HEK293 (cell line): ENCODE measurements around the gene KIF4A.
A peak's percentile ranks its signal among the peaks of the same experiment; 100 is the strongest.

Experiments
- CTCF ChIA-PET: fragments of 350-600 bp; formaldehyde crosslinking; extraction: SDS; loops from one replicate; lab custom pipeline; 2021; ENCODE audit warnings: antibody characterized with exemption; lab: Yijun Ruan, JAX
- POLR2A ChIA-PET: fragments of 300-600 bp; formaldehyde crosslinking; extraction: SDS; loops from one replicate; lab custom pipeline; 2020; ENCODE audit warnings: antibody characterized with exemption, inconsistent platforms; lab: Yijun Ruan, JAX
- H3K27ac ChIP-seq: fragments of 200-500 bp; sonication (Bioruptor generic); 2 replicates; pipeline ENCODE4 v1.5.1; 2014; ENCODE audit warnings: low read depth, low read length, control low read depth, inconsistent platforms; ENCODE audit errors: extremely low read depth
- H3K36me3 ChIP-seq, 2 experiments: fragments of 200-500 bp in 1 of 2; sonication (Bioruptor generic) in 1 of 2; 1 replicate in 1 of 2; 2 replicates in 1 of 2; pipeline ENCODE4 v1.5.1; 2014 to 2017; ENCODE audit warnings: inconsistent platforms in 2 of 2, low read length in 2 of 2; ENCODE audit not compliant: control insufficient read depth in 2 of 2, insufficient read depth in 1 of 2
- H3K4me1 ChIP-seq: fragments of 200-500 bp; sonication (Bioruptor generic); 2 replicates; pipeline ENCODE4 v1.5.1; 2014; ENCODE audit warnings: mild to moderate bottlenecking, low read length, inconsistent platforms; ENCODE audit not compliant: control insufficient read depth, insufficient read depth
- H3K4me3 ChIP-seq: 2 replicates; pipeline ENCODE4 v1.5.1; 2011; ENCODE audit warnings: low read depth, mild to moderate bottlenecking, control low read depth, low read length, moderate library complexity
- H3K9me3 ChIP-seq: fragments of 200-500 bp; sonication (Bioruptor generic); 2 replicates; pipeline ENCODE4 v1.5.1; 2014; ENCODE audit warnings: low read depth, low read length, inconsistent platforms; ENCODE audit not compliant: control insufficient read depth, insufficient read depth
- BCL11B ChIP-seq: fragments of 450-650 bp; formaldehyde crosslinking; IDR thresholded peaks from 2 replicates; pipeline ENCODE4 v1.5.1; 2016; ENCODE audit warnings: low read depth, missing biosample characterization, missing genetic modification characterization
- IKZF3 ChIP-seq: fragments of 450-650 bp; IDR thresholded peaks from 2 replicates; pipeline ENCODE4 v1.5.0; 2018; ENCODE audit warnings: missing biosample characterization, mild to moderate bottlenecking, missing genetic modification characterization, moderate library complexity
- KLF1 ChIP-seq: fragments of 450-650 bp; formaldehyde crosslinking; IDR thresholded peaks from 2 replicates; pipeline ENCODE4 v1.5.1; 2016; ENCODE audit warnings: missing biosample characterization, missing genetic modification characterization
- MYNN ChIP-seq: fragments of 450-650 bp; formaldehyde crosslinking; IDR thresholded peaks from 2 replicates; pipeline ENCODE4 v1.5.1; 2016; ENCODE audit warnings: missing biosample characterization, missing genetic modification characterization, borderline replicate concordance
- SCRT1 ChIP-seq: fragments of 450-650 bp; formaldehyde crosslinking; IDR thresholded peaks from 2 replicates; pipeline ENCODE4 v1.5.1; 2016; ENCODE audit warnings: missing biosample characterization, missing genetic modification characterization, borderline replicate concordance
- SETDB1 ChIP-seq: IDR thresholded peaks from one replicate; pipeline ENCODE4 v1.6.1; 2017; ENCODE audit warnings: mild to moderate bottlenecking, low read length, moderate library complexity, mixed read lengths; ENCODE audit not compliant: insufficient read length
- ZFP3 ChIP-seq: fragments of 450-650 bp; formaldehyde crosslinking; IDR thresholded peaks from 2 replicates; pipeline ENCODE4 v1.5.1; 2016; ENCODE audit warnings: low read depth, missing biosample characterization, missing genetic modification characterization
- ZNF157 ChIP-seq: fragments of 450-650 bp; formaldehyde crosslinking; IDR thresholded peaks from 2 replicates; pipeline ENCODE4 v1.5.1; 2016; ENCODE audit warnings: missing biosample characterization, missing genetic modification characterization
- ZNF202 ChIP-seq: fragments of 450-650 bp; formaldehyde crosslinking; IDR thresholded peaks from 2 replicates; pipeline ENCODE4 v1.5.1; 2016; ENCODE audit warnings: missing biosample characterization, missing genetic modification characterization, borderline replicate concordance
- ZNF221 ChIP-seq: fragments of 450-650 bp; formaldehyde crosslinking; IDR thresholded peaks from 2 replicates; pipeline ENCODE4 v1.5.1; 2017; ENCODE audit warnings: missing biosample characterization, missing genetic modification characterization, borderline replicate concordance
- ZNF354C ChIP-seq: fragments of 450-650 bp; formaldehyde crosslinking; IDR thresholded peaks from 2 replicates; pipeline ENCODE4 v1.5.1; 2016; ENCODE audit warnings: missing biosample characterization, missing genetic modification characterization, low read depth, borderline replicate concordance
- ZNF449 ChIP-seq: fragments of 450-650 bp; formaldehyde crosslinking; IDR thresholded peaks from 2 replicates; pipeline ENCODE4 v1.5.1; 2017; ENCODE audit warnings: missing biosample characterization, mild to moderate bottlenecking, missing genetic modification characterization, moderate library complexity
- ZNF660 ChIP-seq: fragments of 450-650 bp; IDR thresholded peaks from 2 replicates; pipeline ENCODE4 v1.5.1; 2018; ENCODE audit warnings: missing biosample characterization, mild to moderate bottlenecking, missing genetic modification characterization
- ZSCAN30 ChIP-seq: fragments of 450-650 bp; IDR thresholded peaks from 2 replicates; pipeline ENCODE4 v1.5.1; 2018; ENCODE audit warnings: missing biosample characterization, mild to moderate bottlenecking, missing genetic modification characterization, moderate library complexity
- TF ChIP-seq, protein P1 (sequence below): fragments of 450-650 bp; formaldehyde crosslinking; IDR thresholded peaks from 2 replicates; pipeline ENCODE4 v1.5.1; 2016; ENCODE audit warnings: missing biosample characterization, missing genetic modification characterization
- TF ChIP-seq, protein P2 (sequence below): fragments of 450-650 bp; formaldehyde crosslinking; IDR thresholded peaks from 2 replicates; pipeline ENCODE4 v1.5.1; 2016; ENCODE audit warnings: missing biosample characterization, missing genetic modification characterization
- TF ChIP-seq, protein P3 (sequence below): fragments of 450-650 bp; formaldehyde crosslinking; IDR thresholded peaks from 2 replicates; pipeline ENCODE4 v1.5.1; 2016; ENCODE audit warnings: missing biosample characterization, missing genetic modification characterization, low read depth
- TF ChIP-seq, protein P4 (sequence below): fragments of 450-650 bp; formaldehyde crosslinking; IDR thresholded peaks from 2 replicates; pipeline ENCODE4 v1.5.1; 2016; ENCODE audit warnings: missing biosample characterization, missing genetic modification characterization

The KIF4A gene

GRCh38 chrX:70254909-70255308, 35.0 kb upstream of the KIF4A start (continued):
- TF ChIP-seq, protein P1, sequence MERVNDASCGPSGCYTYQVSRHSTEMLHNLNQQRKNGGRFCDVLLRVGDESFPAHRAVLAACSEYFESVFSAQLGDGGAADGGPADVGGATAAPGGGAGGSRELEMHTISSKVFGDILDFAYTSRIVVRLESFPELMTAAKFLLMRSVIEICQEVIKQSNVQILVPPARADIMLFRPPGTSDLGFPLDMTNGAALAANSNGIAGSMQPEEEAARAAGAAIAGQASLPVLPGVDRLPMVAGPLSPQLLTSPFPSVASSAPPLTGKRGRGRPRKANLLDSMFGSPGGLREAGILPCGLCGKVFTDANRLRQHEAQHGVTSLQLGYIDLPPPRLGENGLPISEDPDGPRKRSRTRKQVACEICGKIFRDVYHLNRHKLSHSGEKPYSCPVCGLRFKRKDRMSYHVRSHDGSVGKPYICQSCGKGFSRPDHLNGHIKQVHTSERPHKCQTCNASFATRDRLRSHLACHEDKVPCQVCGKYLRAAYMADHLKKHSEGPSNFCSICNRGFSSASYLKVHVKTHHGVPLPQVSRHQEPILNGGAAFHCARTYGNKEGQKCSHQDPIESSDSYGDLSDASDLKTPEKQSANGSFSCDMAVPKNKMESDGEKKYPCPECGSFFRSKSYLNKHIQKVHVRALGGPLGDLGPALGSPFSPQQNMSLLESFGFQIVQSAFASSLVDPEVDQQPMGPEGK (tag by site-specific recombination), result no peak
- TF ChIP-seq ZNF449 (tag by site-specific recombination), result no peak
- no peak for TF ChIP-seq IKZF3
- TF ChIP-seq MYNN (tag by site-specific recombination), result no peak
- TF ChIP-seq BCL11B (tag by site-specific recombination), result no peak

GRCh38 chrX:70255452-70255851, 34.5 kb upstream of the KIF4A start:
- ChIA-PET CTCF (no interaction called here), POLR2A (no interaction called here)
- TF ChIP-seq, protein P2, sequence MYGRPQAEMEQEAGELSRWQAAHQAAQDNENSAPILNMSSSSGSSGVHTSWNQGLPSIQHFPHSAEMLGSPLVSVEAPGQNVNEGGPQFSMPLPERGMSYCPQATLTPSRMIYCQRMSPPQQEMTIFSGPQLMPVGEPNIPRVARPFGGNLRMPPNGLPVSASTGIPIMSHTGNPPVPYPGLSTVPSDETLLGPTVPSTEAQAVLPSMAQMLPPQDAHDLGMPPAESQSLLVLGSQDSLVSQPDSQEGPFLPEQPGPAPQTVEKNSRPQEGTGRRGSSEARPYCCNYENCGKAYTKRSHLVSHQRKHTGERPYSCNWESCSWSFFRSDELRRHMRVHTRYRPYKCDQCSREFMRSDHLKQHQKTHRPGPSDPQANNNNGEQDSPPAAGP (tag by site-specific recombination), result no peak
- no peak for TF ChIP-seq ZNF157 (tag by site-specific recombination)
- no peak for TF ChIP-seq ZNF202 (tag by site-specific recombination)
- no peak for TF ChIP-seq ZNF354C
- TF ChIP-seq, protein P3, sequence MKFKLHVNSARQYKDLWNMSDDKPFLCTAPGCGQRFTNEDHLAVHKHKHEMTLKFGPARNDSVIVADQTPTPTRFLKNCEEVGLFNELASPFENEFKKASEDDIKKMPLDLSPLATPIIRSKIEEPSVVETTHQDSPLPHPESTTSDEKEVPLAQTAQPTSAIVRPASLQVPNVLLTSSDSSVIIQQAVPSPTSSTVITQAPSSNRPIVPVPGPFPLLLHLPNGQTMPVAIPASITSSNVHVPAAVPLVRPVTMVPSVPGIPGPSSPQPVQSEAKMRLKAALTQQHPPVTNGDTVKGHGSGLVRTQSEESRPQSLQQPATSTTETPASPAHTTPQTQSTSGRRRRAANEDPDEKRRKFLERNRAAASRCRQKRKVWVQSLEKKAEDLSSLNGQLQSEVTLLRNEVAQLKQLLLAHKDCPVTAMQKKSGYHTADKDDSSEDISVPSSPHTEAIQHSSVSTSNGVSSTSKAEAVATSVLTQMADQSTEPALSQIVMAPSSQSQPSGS, result no peak
- no peak for TF ChIP-seq ZSCAN30 (tag by site-specific recombination)
- TF ChIP-seq, protein P4, sequence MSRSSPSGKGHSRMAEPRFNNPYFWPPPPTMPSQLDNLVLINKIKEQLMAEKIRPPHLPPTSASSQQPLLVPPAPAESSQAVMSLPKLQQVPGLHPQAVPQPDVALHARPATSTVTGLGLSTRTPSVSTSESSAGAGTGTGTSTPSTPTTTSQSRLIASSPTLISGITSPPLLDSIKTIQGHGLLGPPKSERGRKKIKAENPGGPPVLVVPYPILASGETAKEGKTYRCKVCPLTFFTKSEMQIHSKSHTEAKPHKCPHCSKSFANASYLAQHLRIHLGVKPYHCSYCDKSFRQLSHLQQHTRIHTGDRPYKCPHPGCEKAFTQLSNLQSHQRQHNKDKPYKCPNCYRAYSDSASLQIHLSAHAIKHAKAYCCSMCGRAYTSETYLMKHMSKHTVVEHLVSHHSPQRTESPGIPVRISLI, result no peak

DNA sequence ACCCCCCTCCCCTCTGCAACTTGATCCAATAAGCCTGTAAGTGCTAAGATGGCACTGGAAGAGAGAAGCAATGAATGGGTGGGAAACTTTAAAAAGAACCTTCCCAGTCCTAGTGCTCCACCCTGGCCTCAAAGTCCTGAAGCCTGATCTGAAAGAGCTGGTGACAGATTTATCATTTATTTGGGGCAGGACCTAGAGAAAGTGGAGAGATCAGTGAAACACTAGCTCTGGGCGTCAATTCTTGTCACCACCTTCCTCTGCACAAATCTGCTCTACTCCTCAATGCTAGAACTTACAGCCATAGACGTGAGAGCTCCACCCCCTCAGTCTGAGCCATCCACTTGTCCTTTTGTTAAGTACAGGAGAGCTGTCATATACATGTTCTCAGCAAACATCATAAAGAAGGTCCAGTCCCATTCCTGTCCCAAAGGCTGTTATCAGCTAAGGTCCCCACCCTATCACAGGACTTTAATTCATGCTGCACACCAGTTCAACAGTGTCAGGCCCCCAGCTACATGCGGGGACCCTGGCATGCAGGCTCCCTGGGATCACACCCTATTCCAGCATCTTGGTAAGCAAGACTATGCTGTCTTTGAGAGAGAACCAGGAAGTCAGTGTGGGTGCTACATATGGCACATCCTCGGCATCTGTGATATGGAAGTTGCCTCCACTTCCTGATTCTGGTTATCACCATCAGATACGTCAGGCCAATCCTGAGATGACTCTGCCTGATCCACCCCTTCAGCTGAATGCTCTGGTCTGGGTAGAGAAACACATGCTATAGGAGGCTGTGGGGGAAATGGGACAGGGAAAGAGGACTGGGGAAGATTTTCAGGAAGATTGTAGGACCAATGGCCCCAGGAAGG, 32.2 kb upstream of the KIF4A start:
- Histone ChIP-seq H3K4me1 (no peaks in the 10 kb centered on the region), H3K9me3 (no peaks in the 10 kb centered on the region; the same call in none of the 2 replicates), H3K4me3 (no peak overlapping the region), H3K27ac (no peak overlapping the region), H3K36me3 (no peaks in the 10 kb centered on the region)
- ChIA-PET CTCF (interaction anchor here (0.6 to 1.3 kb wide), 5 partner anchors 34 to 125 kb away, joined by 3 to 4 read pairs (median 3); no protein-coding TSS in a partner anchor), POLR2A (no interaction called here)
- TF ChIP-seq ZNF660, result no peak
- no peak for TF ChIP-seq ZFP3 (tag by site-specific recombination)
- peak; percentile 87 for TF ChIP-seq KLF1 (tag by site-specific recombination)
- TF ChIP-seq SCRT1 (tag by site-specific recombination), result no peak
- no peak for TF ChIP-seq ZNF221
- TF ChIP-seq SETDB1, result no peak
- TF ChIP-seq, all 188 proteins: peak for 1

More at GRCh38 chrX:70255452-70255851, 34.5 kb upstream of the KIF4A start:
- no peaks in the 10 kb centered on the region for H3K4me1 ChIP-seq
- no peaks in the 10 kb centered on the region for H3K36me3 ChIP-seq
- no peak overlapping the region for H3K27ac ChIP-seq
- no peak overlapping the region for H3K4me3 ChIP-seq
- no peaks in the 10 kb centered on the region; the same call in none of the 2 replicates for H3K9me3 ChIP-seq
